GM20000 (cell line): ENCODE results near the gene MRPL4.
A peak's percentile ranks its signal among the peaks of the same experiment; 100 is the strongest.

Experiments
- DNase-seq: peaks from one replicate; pipeline ENCODE4 v3.0.0; 2012; ENCODE audit warnings: low spot score
- CTCF ChIP-seq: IDR thresholded peaks from 2 replicates; pipeline ENCODE4 v1.5.1; 2012; ENCODE audit warnings: mild to moderate bottlenecking, control low read depth; ENCODE audit errors: extremely low read depth, missing control alignments

MRPL4 gene

DNA sequence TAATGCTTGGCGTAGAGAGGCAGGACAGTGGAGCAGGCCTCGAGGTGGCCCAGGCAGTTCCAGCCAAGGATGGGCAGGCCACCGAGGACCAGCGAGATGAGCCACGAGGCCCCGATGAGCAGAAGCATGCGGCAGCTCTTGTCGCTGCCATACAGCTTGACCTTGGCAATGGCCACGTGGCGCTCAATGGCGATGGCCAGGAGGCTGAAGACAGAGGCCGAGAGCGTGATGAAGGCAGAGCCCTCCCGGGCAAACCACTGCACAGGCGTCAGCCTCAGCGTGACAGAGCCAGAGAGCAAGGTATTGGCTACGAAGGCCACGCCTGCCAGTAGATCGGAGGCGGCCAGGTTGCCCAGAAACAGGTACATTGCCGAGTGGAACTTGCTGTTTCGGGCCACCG, 27.7 kb upstream of the MRPL4 start:
- no peak for TF ChIP-seq CTCF
- no peak for DNase-seq

DNA sequence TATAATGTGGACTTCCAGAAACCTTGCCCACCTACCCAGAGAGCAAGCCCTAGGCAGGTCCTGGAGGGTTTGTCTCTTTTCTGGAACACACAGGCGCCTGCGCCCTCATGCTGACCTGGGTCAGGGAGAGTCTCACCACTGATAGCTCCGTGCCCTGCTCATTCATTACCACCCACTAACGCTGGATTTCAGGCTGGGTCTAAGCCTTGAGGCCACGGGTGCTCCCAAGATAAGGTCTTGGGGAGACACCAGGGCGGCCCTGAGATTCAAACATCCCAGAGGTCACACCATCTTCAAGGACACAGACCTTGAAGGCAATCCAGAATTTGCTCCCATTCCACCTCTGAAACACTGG, 26.0 kb upstream of the MRPL4 start:
- TF ChIP-seq CTCF: no peak

DNA sequence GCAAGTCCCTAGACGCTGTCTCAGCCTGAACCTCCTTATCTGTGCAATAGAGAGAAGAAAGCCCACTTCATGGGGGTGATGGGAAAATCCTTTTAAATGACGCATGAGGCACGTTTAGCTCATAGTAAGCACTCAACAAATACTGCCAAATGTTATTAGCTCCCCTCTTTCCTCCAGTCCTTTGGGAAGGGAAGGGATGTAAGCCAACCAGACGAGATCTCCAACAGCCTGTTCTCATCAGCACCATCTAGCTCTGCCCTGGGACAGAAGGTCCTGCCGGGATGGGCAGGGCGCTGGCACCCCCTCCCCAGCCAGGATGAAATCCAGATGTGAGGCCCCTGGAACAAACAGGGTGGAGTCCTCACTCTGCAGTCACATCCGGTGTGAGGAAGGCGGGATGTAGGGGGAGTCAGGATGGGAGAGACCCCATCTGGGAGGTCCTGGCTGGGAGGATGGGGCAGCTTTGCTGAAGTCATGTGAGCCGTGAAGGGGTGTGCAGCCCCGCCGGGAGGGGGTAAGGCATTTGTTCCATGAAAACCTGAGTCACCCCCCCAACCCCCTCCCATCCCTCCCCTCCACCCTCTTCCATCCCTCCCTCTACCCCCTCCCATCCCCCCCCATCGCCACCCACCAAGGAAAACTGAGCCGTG, 25.5 kb upstream of the MRPL4 start:
- TF ChIP-seq CTCF: no peak
- no peak for DNase-seq

More for the DNA sequence above, 26.0 kb upstream of the MRPL4 start:
- DNase-seq: no peak

GRCh38 chr19:10227026-10227971, 24.7 kb upstream of the MRPL4 start:
- no peak for DNase-seq
- no peak for TF ChIP-seq CTCF

GRCh38 chr19:10228393-10228792, 23.6 kb upstream of the MRPL4 start:
- no peak for TF ChIP-seq CTCF
- DNase-seq: no peak

DNA sequence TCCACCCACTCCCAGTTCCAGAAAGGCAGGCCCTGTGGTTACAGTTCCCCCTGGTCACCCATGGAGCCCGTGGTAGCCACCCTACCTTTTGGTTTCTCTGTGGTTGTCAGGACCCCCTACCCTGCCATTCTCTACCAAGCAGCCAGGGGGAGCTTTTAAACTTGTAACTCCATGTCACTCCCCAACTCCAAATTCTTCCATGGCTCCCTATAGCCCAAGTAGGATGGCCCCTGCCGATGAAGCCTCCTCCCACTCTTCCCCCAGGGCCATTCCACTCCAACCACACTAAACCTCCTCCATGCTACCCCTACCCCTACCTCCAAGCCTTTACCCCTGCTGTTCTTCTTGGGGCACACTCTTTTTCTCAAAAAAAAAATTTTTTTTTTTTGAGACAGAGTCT, 23.1 kb upstream of the MRPL4 start:
- DNase-seq: peak; percentile 79
- TF ChIP-seq CTCF: peak; percentile 44

GRCh38 chr19:10230173-10230860, 21.7 kb upstream of the MRPL4 start:
- TF ChIP-seq CTCF: no peak
- peak; percentile 65 for DNase-seq
